ENCODE data around the gene IGF2BP3.

Gene IGF2BP3

GRCh38 chr7:23472046-23472445 is 1.8 kb upstream of the IGF2BP3 start:
- no peak for DNase-seq (ENCODE audit: low spot score)

DNA sequence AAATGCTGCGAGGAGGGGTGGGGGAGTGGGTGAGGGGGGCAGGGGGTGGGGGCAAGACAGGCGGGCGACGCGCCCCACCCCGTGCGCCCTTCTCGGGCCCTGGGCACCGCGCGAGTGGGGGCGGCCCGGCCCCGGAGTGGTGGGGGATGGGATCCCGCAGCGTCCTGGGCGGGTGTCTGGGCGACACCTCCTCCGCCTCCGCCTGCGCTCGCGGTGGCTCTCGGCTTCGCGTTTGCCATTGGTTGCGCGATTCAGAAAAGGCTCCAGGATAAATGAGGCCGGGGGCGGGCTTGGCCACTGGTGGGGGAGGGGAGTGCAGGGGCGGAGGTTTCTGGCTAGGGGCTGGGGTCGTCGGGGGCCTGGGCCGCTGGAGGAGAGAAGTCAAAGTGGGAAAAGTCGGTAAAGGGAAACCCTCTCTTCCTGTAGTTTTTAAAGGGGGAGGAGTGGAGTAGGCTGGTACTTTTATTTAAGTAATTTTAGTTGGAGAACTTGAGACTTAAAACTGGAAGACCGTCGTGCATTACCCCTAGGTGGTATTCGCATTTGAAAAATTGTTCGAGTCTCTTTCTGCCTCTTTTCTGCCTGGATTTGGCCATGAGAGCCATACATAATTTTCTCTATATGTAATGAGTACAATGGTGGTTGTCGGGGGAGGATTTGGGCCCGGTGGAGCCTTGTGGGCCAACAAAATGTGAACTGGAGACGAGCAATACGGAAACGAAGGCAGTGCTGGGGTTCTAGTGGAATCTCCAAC is 992 bp upstream of the IGF2BP3 start:
- DNase-seq (ENCODE audit: low spot score) = peak; percentile 86

GRCh38 chr7:23469961-23470250 is 385 bp downstream of the IGF2BP3 start:
- DNase-seq (ENCODE audit: low spot score) = peak; percentile 29

DNA sequence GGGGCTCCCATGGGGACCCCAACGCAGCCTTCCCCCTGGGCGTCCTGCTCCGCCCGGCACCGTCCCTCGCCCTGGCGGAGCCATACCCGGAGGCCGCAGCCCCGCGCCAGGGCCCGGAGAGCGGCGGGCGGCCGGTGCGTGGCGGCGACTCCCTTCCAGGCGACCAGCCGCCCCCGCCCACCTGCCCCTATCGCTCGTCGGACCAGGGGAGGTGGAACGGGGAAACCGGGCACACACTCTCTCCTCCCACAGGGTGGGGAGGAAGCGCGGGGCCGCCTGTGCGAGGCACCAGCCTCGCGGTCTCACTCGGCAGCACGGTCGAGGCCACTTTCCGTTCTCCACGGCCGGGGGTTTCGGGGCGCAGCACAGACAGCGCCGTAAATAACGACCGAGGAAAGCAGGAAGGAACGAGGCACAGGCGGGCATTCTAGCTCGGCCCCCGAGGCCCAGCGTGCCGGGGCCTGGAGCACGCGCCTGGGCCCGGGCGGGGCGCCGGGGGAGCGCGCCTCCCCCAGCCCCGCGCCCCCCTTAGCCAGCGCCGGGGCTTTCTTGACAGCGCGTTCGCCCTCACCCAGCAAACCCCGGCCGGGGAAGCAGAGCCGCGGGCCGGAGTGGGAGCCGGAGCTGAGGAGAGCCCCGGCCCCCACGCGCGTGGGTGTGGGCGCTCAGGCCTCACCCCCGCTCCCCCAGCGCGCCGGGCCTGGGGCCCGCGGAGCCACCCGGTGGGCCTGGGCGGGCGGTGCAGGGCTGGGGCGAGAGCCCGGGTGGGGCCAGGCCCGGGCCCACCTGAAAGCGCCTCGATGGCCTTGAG is 936 bp downstream of the IGF2BP3 start:
- no peak for DNase-seq (ENCODE audit: low spot score)

DNA sequence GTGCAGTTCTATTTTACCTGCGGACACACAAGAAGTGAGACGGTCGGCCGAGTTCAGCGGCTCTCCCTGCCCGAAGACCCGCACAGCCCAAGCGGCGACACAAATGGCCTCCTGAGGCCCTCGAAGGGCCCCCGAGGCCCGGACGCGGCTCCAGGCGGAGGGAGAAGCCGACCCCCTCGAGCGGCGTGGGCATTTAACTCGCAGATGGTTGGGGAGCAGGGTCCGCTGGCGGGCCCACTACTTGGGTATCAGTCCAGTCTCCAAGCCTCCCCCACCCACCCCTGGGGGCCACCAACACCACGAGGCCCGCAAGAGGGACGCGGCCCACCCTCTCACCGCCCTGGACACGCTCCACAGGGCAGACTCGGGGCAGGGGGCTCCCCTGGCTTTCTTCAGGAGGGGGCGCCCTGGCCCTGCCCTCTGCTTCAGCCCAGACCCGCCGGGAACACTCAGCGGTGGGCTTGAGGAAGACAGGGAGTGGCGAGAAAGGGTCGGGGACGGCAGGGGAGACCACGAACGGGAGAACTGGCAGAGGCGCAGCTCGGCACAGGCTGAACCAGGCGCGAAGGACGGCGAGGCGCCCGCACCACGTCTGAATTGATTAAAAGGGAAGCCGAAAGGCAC is 1.7 kb downstream of the IGF2BP3 start:
- DNase-seq (ENCODE audit: low spot score) = no peak

- DNase-seq (ENCODE audit: low spot score) = peak; percentile 84
These were observed 2.3 kb downstream of the IGF2BP3 start for GRCh38 chr7:23467806-23468525.

DNA sequence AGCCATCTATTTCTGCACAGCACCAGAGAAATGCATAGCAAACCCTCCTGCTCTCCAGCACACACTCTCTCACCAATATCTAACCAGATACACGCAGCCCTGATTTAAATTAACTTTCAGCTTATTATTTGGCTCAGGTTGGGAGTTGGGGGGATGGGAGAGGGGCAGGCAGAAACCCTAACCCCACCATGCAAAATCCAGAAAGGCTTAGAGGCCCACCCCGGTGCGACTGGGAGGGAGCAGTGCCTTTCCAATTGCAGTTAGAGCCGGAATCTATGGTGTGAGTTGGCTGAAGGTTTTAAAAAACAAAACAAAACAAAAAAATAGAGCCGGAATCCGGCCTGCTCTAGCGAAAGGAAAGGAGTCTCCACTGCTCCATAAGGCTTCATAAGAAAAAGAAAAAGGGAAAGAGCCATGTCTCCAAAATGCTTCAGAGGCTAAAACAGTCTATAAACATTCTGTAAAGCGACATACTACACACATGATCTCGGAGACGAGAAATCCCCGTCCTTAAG is 2.9 kb downstream of the IGF2BP3 start:
- no peak for DNase-seq (ENCODE audit: low spot score)

GRCh38 chr7:23462846-23463245 is 7.4 kb downstream of the IGF2BP3 start:
- DNase-seq (ENCODE audit: low spot score) = no peak

DNA sequence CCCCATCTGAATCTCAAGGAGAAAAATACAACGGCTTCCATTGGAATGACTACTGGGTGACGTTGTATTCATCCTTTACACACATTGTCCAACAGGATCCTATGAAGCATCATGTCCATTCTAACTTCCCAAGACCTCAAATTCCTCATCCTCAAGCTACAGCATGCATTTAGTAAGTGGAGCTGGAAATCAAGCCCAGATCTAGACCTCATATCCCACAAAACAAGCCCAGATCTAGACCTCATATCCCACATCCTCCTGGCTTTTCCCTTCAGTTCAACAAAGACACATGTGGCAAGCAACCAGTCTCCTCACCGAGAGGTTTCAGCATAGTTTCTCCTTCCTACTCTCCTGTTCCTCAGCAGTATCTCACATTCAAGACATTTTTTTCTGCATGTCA is 12.2 kb downstream of the IGF2BP3 start:
- DNase-seq (ENCODE audit: low spot score) = no peak

GRCh38 chr7:23456093-23456492 is 14.2 kb downstream of the IGF2BP3 start:
- no peak for DNase-seq (ENCODE audit: low spot score)

DNA sequence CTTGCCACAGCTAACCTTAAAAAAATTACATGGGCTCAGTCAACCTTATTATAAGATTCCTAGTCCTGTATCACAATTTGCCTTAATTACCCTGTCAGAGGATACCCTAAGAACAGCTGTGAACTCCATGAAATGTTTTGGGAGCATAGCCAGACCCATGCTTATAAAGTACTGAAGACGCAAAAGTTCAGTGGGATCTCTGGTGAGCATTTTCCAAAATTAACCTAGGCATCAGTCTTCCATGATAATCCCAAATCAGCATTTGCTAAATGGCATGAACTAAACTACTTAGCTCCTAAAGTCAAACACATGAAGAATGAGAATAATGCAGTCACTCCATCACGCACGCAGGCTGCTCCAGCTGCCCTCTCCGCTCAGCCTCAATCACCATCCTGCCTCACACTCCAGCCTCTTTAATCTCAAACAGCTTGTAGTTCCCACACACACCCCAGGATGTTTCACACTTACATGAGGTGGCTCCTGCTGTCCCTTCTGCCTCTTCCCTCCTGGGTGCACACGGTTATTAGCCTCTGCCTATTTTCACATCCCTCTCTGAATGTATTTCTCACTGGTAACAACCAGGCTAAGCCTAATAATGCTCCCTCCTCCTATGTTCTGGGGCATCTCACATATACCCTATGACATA is 15.3 kb downstream of the IGF2BP3 start:
- no peak for DNase-seq (ENCODE audit: low spot score)

DNA sequence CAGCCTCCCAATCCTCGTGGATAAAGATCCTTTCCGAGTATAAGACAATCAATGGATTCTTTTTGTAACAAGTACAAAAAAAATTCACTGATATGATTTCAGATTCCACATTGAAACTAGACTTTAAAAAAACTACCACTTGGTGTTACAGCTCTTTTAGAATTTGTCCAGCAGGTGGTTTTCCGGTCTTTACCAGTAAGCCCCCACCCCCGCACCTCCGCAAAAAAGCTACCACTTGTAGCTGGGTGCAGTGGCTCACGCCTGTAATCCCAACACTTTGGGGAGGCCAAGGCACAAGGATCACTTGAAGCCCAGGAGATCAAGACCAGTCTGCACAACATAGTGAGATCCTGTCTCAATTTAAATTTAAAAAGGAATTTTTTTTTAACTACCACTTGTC is 19.8 kb downstream of the IGF2BP3 start:
- DNase-seq (ENCODE audit: low spot score) = no peak

GRCh38 chr7:23449941-23450340 is 20.4 kb downstream of the IGF2BP3 start:
- no peak for DNase-seq (ENCODE audit: low spot score)

DNA sequence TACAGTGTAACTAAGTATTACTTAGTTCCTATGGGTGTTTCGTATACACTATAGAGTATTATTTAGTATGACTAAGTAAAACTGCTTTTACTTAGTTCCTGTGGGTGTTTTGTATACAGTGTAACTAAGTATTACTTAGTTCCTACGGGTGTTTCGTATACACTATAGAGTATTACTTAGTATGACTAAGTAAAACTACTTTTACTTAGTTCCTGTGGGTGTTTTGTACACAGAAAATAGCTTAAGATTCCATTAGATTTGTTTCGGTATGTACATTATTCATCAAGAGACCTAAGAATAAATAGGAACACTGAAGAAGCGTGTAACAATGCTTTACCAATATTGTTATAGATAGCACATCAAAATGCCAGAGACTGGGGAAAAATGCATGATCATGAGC is 25.0 kb downstream of the IGF2BP3 start:
- no peak for DNase-seq (ENCODE audit: low spot score)

GRCh38 chr7:23443974-23444373 is 26.3 kb downstream of the IGF2BP3 start:
- DNase-seq (ENCODE audit: low spot score) = no peak

- DNase-seq (ENCODE audit: low spot score) = no peak
These were observed 32.1 kb downstream of the IGF2BP3 start for GRCh38 chr7:23438171-23438570.

DNA sequence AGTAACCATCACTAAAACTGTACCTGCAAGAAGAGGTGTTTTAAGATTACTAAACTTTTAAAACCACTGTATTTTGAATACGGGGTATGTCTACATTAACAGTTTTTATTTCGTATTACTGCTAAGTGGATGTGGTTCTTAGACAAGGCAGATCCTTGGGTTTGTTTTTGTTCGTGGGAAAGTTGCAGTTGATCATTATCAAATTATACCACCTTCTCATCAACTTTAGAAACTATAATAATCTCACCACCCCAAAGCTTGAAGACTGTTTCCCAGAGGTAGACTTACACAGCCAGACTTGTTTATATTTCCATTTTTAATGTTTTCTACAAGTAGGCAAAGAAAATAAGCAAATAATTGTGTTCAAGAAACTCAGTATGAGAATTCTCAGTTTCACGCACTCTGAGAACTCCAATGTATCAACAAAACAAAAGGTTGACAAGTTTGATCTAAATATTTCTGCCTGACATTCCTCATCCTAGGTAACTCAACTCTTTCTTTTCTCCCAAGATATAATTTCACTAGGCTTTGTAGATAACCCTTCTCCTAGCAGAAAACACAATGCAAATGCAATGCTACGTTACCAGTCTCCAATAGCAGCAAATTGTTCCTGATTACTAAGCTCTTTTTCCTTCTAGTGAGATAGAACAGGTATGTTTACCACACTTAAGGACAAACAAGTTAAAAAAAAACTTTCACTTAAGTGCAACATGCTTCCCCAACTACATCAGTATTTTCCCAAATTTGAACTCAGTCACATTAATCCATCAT is 36.0 kb downstream of the IGF2BP3 start:
- no peak for DNase-seq (ENCODE audit: low spot score)

GRCh38 chr7:23431702-23432199 is 38.5 kb downstream of the IGF2BP3 start:
- DNase-seq (ENCODE audit: low spot score) = no peak

GRCh38 chr7:23430893-23431259 is 39.4 kb downstream of the IGF2BP3 start:
- DNase-seq (ENCODE audit: low spot score) = no peak

GRCh38 chr7:23426876-23427275 is 43.4 kb downstream of the IGF2BP3 start:
- no peak for DNase-seq (ENCODE audit: low spot score)

DNA sequence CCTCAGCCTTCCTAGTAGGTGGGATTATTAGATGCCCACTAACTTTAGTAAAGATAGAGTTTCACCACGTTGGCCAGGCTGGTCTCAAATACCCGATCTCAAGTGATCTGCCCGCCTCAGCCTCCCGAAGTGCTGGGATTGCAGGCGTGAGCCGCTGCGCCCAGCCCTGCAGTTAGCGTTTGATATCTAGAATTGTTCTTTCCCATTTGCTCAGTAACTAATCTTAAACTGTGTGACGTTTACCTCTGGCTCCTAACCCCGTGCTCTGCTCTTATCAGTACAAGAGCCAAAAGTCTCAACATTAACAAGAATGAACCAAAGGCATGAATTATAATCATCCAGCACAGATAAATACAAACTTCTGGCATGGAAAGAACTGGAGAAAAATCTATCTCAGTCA is 47.4 kb downstream of the IGF2BP3 start:
- no peak for DNase-seq (ENCODE audit: low spot score)
